IMR-90 (cell line): ENCODE results near the gene PLCB4. TPM values are rescaled to one million over a fixed set of nuclear protein-coding genes. Genes with fewer than 3 reads are reported as not detected.

Source experiments
- ATAC-seq: fragments of 200-7000 bp; cut with Tn5 transposase; 2 replicates; pipeline ENCODE4 v1.9.1; 2020; ENCODE audit warnings: low read depth, mild to moderate bottlenecking, moderate library complexity
- BruUV-seq: library from RNA; stranded (reverse); fragments of 400-500 nt; replicated peaks from 2 replicates; lab custom pipeline; 2021; lab: Mats Ljungman, UMichigan
- CTCF ChIA-PET: fragments of 300-600 bp; formaldehyde crosslinking; extraction: SDS; loops from one replicate; lab custom pipeline; 2021; ENCODE audit warnings: antibody characterized with exemption; lab: Yijun Ruan, JAX
- POLR2A ChIA-PET: fragments of 300-600 bp; sonication (Branson Sonifier 250); formaldehyde crosslinking; loops from one replicate; lab custom pipeline; 2022; ENCODE audit warnings: antibody characterized with exemption; ENCODE audit not compliant: unreplicated experiment; lab: Charles Lee
- DNase-seq: peaks from one replicate; pipeline ENCODE4 v3.0.0; 2013
- H2AFZ ChIP-seq: replicated peaks from 2 replicates; pipeline ENCODE3; 2013; ENCODE audit warnings: low read length, mild to moderate bottlenecking; ENCODE audit not compliant: poor library complexity
- H2AK5ac ChIP-seq: 2 replicates; pipeline ENCODE4 v1.6.1; 2013; ENCODE audit warnings: low read depth, low read length, inconsistent platforms
- H2AK9ac ChIP-seq: replicated peaks from 2 replicates; pipeline ENCODE3; 2013; ENCODE audit warnings: mild to moderate bottlenecking, low read depth, low read length, moderate library complexity; ENCODE audit not compliant: poor library complexity
- H2BK120ac ChIP-seq: 2 replicates; pipeline ENCODE4 v1.6.1; 2013; ENCODE audit warnings: low read depth, low read length, inconsistent platforms
- H2BK15ac ChIP-seq: 3 replicates; pipeline ENCODE4 v1.6.1; 2013; ENCODE audit warnings: low read depth, low read length, inconsistent platforms
- H2BK20ac ChIP-seq: 2 replicates; pipeline ENCODE4 v1.6.1; 2013; ENCODE audit warnings: low read depth, mild to moderate bottlenecking, inconsistent platforms, low read length, moderate library complexity
- H2BK5ac ChIP-seq: 2 replicates; pipeline ENCODE4 v1.6.1; 2013; ENCODE audit warnings: mild to moderate bottlenecking, low read depth, low read length, inconsistent platforms; ENCODE audit not compliant: poor library complexity, severe bottlenecking
- H3K14ac ChIP-seq: replicated peaks from 2 replicates; pipeline ENCODE4 v1.6.1; 2013; ENCODE audit warnings: low read depth, low read length, inconsistent platforms
- H3K18ac ChIP-seq: 2 replicates; pipeline ENCODE4 v1.6.1; 2013; ENCODE audit warnings: low read depth, low read length, control low read depth
- H3K23ac ChIP-seq: 2 replicates; pipeline ENCODE4 v1.6.1; 2013; ENCODE audit warnings: low read depth, low read length, inconsistent platforms
- H3K27ac ChIP-seq: 2 replicates; pipeline ENCODE4 v1.5.1; 2013; ENCODE audit warnings: mild to moderate bottlenecking, control low read depth, low read length; ENCODE audit not compliant: insufficient read depth
- H3K27me3 ChIP-seq: 2 replicates; pipeline ENCODE4 v1.6.1; 2013; ENCODE audit warnings: low read length; ENCODE audit not compliant: control insufficient read depth, insufficient read depth
- H3K36me3 ChIP-seq: 2 replicates; pipeline ENCODE4 v1.6.1; 2013; ENCODE audit warnings: low read length, mixed read lengths; ENCODE audit not compliant: control insufficient read depth, insufficient read depth
- H3K4ac ChIP-seq: 2 replicates; pipeline ENCODE4 v1.6.1; 2013; ENCODE audit warnings: low read depth, low read length, inconsistent platforms
- H3K4me1 ChIP-seq: 2 replicates; pipeline ENCODE4 v1.6.1; 2013; ENCODE audit warnings: low read length, mixed read lengths; ENCODE audit not compliant: control insufficient read depth, insufficient read depth
- H3K4me2 ChIP-seq: 2 replicates; pipeline ENCODE4 v1.6.1; 2013; ENCODE audit warnings: low read depth, mild to moderate bottlenecking, control low read depth, low read length, moderate library complexity
- H3K4me3 ChIP-seq: 2 replicates; pipeline ENCODE4 v1.5.1; 2013; ENCODE audit warnings: low read depth, mild to moderate bottlenecking, control low read depth, low read length, moderate library complexity; ENCODE audit not compliant: insufficient read depth
- H3K56ac ChIP-seq: 2 replicates; pipeline ENCODE4 v1.6.1; 2013; ENCODE audit warnings: low read length, inconsistent platforms; ENCODE audit not compliant: insufficient read depth; ENCODE audit errors: extremely low read depth
- H3K79me1 ChIP-seq, 2 experiments: 2 replicates each; pipeline ENCODE4 v1.6.1; 2013; ENCODE audit warnings: low read length in 2 of 2, inconsistent platforms in 1 of 2, low read depth in 1 of 2
- H3K9ac ChIP-seq: 2 replicates; pipeline ENCODE4 v1.6.1; 2013; ENCODE audit warnings: low read depth, low read length, control low read depth
- H3K9me1 ChIP-seq: 2 replicates; pipeline ENCODE4 v1.6.1; 2013; ENCODE audit warnings: low read length, inconsistent platforms; ENCODE audit not compliant: insufficient read depth
- H3K9me3 ChIP-seq: 2 replicates; pipeline ENCODE4 v1.6.1; 2013; ENCODE audit warnings: low read length; ENCODE audit not compliant: control insufficient read depth, insufficient read depth
- H4K20me1 ChIP-seq: 2 replicates; pipeline ENCODE4 v1.6.1; 2013; ENCODE audit warnings: low read length, inconsistent platforms; ENCODE audit not compliant: insufficient read depth
- H4K5ac ChIP-seq: 2 replicates; pipeline ENCODE4 v1.6.1; 2013; ENCODE audit warnings: mild to moderate bottlenecking, low read depth, low read length, control low read depth
- H4K8ac ChIP-seq, 2 experiments: 2 replicates each; pipeline ENCODE4 v1.6.1; 2013; ENCODE audit warnings: low read depth in 2 of 2, low read length in 2 of 2, control low read depth in 1 of 2, inconsistent platforms in 1 of 2
- H4K91ac ChIP-seq: 2 replicates; pipeline ENCODE4 v1.6.1; 2013; ENCODE audit warnings: low read depth, low read length, inconsistent platforms; ENCODE audit not compliant: insufficient read depth
- BHLHE40 ChIP-seq: fragments of 150-350 bp; IDR thresholded peaks from 2 replicates; pipeline ENCODE4 v1.6.1; 2016; ENCODE audit warnings: mild to moderate bottlenecking, low read depth, low read length
- CEBPB ChIP-seq: IDR thresholded peaks from 2 replicates; pipeline ENCODE4 v1.6.1; 2012; ENCODE audit warnings: low read depth, low read length, improper control_type of control experiment
- FOS ChIP-seq: fragments of 150-350 bp; IDR thresholded peaks from 2 replicates; pipeline ENCODE4 v1.6.1; 2016; ENCODE audit warnings: low read depth, low read length
- MAFK ChIP-seq: IDR thresholded peaks from 2 replicates; pipeline ENCODE4 v1.6.1; 2012; ENCODE audit warnings: low read depth, low read length, improper control_type of control experiment
- MAZ ChIP-seq: IDR thresholded peaks from 2 replicates; pipeline ENCODE4 v1.6.1; 2012; ENCODE audit warnings: low read depth, mild to moderate bottlenecking, low read length, improper control_type of control experiment, moderate library complexity, borderline replicate concordance
- NFE2L2 ChIP-seq: fragments of 150-350 bp; IDR thresholded peaks from 2 replicates; pipeline ENCODE4 v1.6.1; 2016; ENCODE audit warnings: low read depth, mild to moderate bottlenecking, low read length
- RCOR1 ChIP-seq: IDR thresholded peaks from 2 replicates; pipeline ENCODE4 v1.6.1; 2012; ENCODE audit warnings: mild to moderate bottlenecking, low read length, improper control_type of control experiment; ENCODE audit not compliant: insufficient replicate concordance
- RFX5 ChIP-seq: IDR thresholded peaks from 2 replicates; pipeline ENCODE4 v1.8.0; 2012; ENCODE audit warnings: low read depth, mild to moderate bottlenecking, low read length, moderate library complexity
- dilution Hi-C: fragments of 300-500 bp; cut with HindIII; formaldehyde crosslinking; loops from one replicate; pipeline ENCODE4 v1.14.3; 2018; ENCODE audit warnings: low sequenced_read_pairs; ENCODE audit not compliant: unreplicated experiment
- in situ Hi-C: fragments of 300-500 bp; cut with MboI; formaldehyde crosslinking; loops from 3 replicates; pipeline ENCODE4 v1.14.3; 2019; ENCODE audit warnings: low sequenced_read_pairs, inconsistent platforms, mixed read lengths
- intact Hi-C: fragments of 100-400 bp; cut with micrococcal nuclease; formaldehyde crosslinking; loops from 2 replicates; pipeline ENCODE4 v1.10.0; 2022
- polyA plus RNA-seq, 3 experiments: library from polyadenylated mRNA; depleted of rRNA; stranded (reverse); fragments of >200 nt; gene quantifications; 2 replicates each; pipeline ENCODE4 v1.2.3, GENCODE V29; 2012; ENCODE audit warnings: low replicate concordance in 1 of 3
- total RNA-seq: library from RNA; depleted of rRNA; stranded (reverse); fragments of >200 nt; gene quantifications from 2 replicates; pipeline ENCODE4 v1.2.3, GENCODE V29; 2012
- TF ChIP-seq, protein P1 (sequence below): fragments of 150-350 bp; IDR thresholded peaks from 2 replicates; pipeline ENCODE4 v1.6.1; 2017; ENCODE audit warnings: mild to moderate bottlenecking, antibody characterized with exemption, low read length, low read depth
- TF ChIP-seq, protein P2 (sequence below): fragments of 150-350 bp; IDR thresholded peaks from 2 replicates; pipeline ENCODE4 v1.6.1; 2016; ENCODE audit warnings: low read depth, mild to moderate bottlenecking, low read length, moderate library complexity, borderline replicate concordance

PLCB4 gene
- total and polyA plus RNA-seq, 2 of the 4 experiments (the other 2 are of a cell fraction): 12.5 to 24.0 TPM

DNA sequence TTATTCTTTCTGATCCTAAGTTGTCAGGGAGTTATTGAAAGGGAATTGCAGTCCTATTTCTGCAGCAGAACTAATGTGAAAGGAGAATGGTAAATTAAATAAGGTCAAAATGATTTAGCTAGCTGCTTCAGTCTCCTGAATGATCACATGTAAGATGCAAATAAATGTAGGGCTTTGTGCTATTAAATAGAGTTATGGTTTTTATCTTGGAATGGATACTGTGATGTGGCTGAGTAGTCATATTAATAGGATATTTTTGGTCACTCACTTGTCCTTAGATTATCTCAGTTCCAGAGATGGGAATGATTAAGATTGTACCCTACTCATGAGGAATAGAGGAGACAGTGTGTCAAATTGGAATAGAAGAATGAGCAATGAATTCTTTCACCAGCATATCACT lies 129.6 kb downstream of the PLCB4 start:
- BruUV-seq: no TSS peak
- no peaks in the 10 kb centered on the region for H3K36me3 ChIP-seq
- H3K4me1 ChIP-seq: peaks cover 18% of the 10 kb centered on the region
- H2BK15ac ChIP-seq: no peak overlapping the region
- H4K8ac ChIP-seq: no peak overlapping the region
- DNase-seq (no peak), ATAC-seq (no peak)
- H4K5ac ChIP-seq: no peak overlapping the region
- no peak overlapping the region for H3K23ac ChIP-seq
- H3K9me3 ChIP-seq: no peaks in the 10 kb centered on the region
- H3K18ac ChIP-seq: no peak overlapping the region
- H4K91ac ChIP-seq: no peak overlapping the region
- no peak overlapping the region for H3K14ac ChIP-seq
- ChIA-PET POLR2A (no interaction called here), CTCF (interaction anchor here (0.6 kb wide), 1 partner anchor 82 kb away, joined by 3 read pairs; no protein-coding TSS in a partner anchor)
- dilution Hi-C loops: no loop called here
- H3K9me1 ChIP-seq: peaks cover 5% of the 10 kb centered on the region
- intact Hi-C loops: no loop called here
- H2BK120ac ChIP-seq: no peak overlapping the region
- in situ Hi-C loops: no loop called here
- no peak overlapping the region for H2BK20ac ChIP-seq
- TF ChIP-seq RCOR1 (no peak), FOS (no peak), NFE2L2 (no peak), RFX5 (no peak), MAFK (no peak), MAZ (no peak), BHLHE40 (no peak), CEBPB (no peak)
- TF ChIP-seq, protein P1, sequence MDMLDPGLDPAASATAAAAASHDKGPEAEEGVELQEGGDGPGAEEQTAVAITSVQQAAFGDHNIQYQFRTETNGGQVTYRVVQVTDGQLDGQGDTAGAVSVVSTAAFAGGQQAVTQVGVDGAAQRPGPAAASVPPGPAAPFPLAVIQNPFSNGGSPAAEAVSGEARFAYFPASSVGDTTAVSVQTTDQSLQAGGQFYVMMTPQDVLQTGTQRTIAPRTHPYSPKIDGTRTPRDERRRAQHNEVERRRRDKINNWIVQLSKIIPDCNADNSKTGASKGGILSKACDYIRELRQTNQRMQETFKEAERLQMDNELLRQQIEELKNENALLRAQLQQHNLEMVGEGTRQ: no peak
- TF ChIP-seq, protein P2, sequence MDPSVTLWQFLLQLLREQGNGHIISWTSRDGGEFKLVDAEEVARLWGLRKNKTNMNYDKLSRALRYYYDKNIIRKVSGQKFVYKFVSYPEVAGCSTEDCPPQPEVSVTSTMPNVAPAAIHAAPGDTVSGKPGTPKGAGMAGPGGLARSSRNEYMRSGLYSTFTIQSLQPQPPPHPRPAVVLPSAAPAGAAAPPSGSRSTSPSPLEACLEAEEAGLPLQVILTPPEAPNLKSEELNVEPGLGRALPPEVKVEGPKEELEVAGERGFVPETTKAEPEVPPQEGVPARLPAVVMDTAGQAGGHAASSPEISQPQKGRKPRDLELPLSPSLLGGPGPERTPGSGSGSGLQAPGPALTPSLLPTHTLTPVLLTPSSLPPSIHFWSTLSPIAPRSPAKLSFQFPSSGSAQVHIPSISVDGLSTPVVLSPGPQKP: no peak
- H2AK9ac ChIP-seq: no peak overlapping the region
- no peak overlapping the region for H3K9ac ChIP-seq
- no peak overlapping the region for H2AFZ ChIP-seq
- H3K56ac ChIP-seq: no peak overlapping the region
- H3K4ac ChIP-seq: no peak overlapping the region
- H3K4me3 ChIP-seq: no peak overlapping the region
- peaks cover 7% of the 10 kb centered on the region; the same call in 1 of the 2 replicates for H4K20me1 ChIP-seq
- H3K79me1 ChIP-seq: peaks cover 20 to 52% of the 10 kb centered on the region in 2 experiments
- H2BK5ac ChIP-seq: no peak overlapping the region
- no peak overlapping the region for H3K4me2 ChIP-seq
- H2AK5ac ChIP-seq: no peak overlapping the region
- no peaks in the 10 kb centered on the region for H3K27me3 ChIP-seq
- no peak overlapping the region for H3K27ac ChIP-seq
